H1 (cell line): ENCODE data around the gene CMIP. TPM values are rescaled to one million over a fixed set of nuclear protein-coding genes. Genes with fewer than 3 reads are reported as not detected.

ENCODE experiments used
- CTCF ChIA-PET: fragments of 300-600 bp; sonication (Branson Sonifier 250); formaldehyde crosslinking; loops from one replicate; lab custom pipeline; 2021; ENCODE audit not compliant: partially characterized antibody; lab: Charles Lee
- POLR2A ChIA-PET: fragments of 300-600 bp; sonication (Branson Sonifier 250); formaldehyde crosslinking; loops from one replicate; lab custom pipeline; 2021; ENCODE audit warnings: inconsistent platforms; ENCODE audit not compliant: partially characterized antibody; lab: Charles Lee
- DNase-seq, 2 experiments: peaks; one replicate each; pipeline versions ENCODE4 v3.0.0 to v3.0.0-alpha.2; 2010 to 2022; ENCODE audit warnings: low spot score in 2 of 2, low read depth in 1 of 2, mixed read lengths in 1 of 2
- FAIRE-seq: peaks from 2 replicates; lab custom pipeline; 2011; peaks lifted over from hg19 to GRCh38; lab: Jason Lieb, UNC
- H2AFZ ChIP-seq: 2 replicates; pipeline ENCODE4 v1.8.1; 2012; ENCODE audit warnings: low read length, inconsistent platforms
- H2AK5ac ChIP-seq: 2 replicates; pipeline ENCODE4 v1.6.1; 2013; ENCODE audit warnings: low read depth, low read length
- H2BK120ac ChIP-seq: replicated peaks from 2 replicates; pipeline ENCODE3; 2013; ENCODE audit warnings: low read depth, low read length, inconsistent platforms
- H2BK12ac ChIP-seq: 2 replicates; pipeline ENCODE4 v1.6.1; 2013; ENCODE audit warnings: low read depth, low read length
- H2BK15ac ChIP-seq: 2 replicates; pipeline ENCODE4 v1.6.1; 2013; ENCODE audit warnings: low read length
- H2BK20ac ChIP-seq: 2 replicates; pipeline ENCODE4 v1.6.1; 2013; ENCODE audit warnings: low read length
- H2BK5ac ChIP-seq: 2 replicates; pipeline ENCODE4 v1.6.1; 2013; ENCODE audit warnings: low read depth, low read length
- H3K14ac ChIP-seq: 2 replicates; pipeline ENCODE4 v1.6.1; 2013; ENCODE audit warnings: inconsistent platforms; ENCODE audit not compliant: insufficient read length
- H3K18ac ChIP-seq: 2 replicates; pipeline ENCODE4 v1.6.1; 2013; ENCODE audit warnings: low read length; ENCODE audit errors: extremely low read depth
- H3K23ac ChIP-seq: 2 replicates; pipeline ENCODE4 v1.6.1; 2013; ENCODE audit warnings: inconsistent platforms; ENCODE audit not compliant: insufficient read length
- H3K23me2 ChIP-seq: 2 replicates; pipeline ENCODE4 v1.6.1; 2013; ENCODE audit warnings: low read depth, low read length
- H3K27ac ChIP-seq: 2 replicates; pipeline ENCODE4 v1.6.1; 2011; ENCODE audit warnings: low read depth, low read length, inconsistent platforms
- H3K27me3 ChIP-seq, 4 experiments: replicated peaks in 1 of 4; 1 replicate in 1 of 4; 2 replicates in 3 of 4; pipeline versions ENCODE4 v1.6.1 to v1.8.1; 2011 to 2013; ENCODE audit warnings: low read length in 3 of 4, mild to moderate bottlenecking in 3 of 4, inconsistent platforms in 2 of 4, mixed read lengths in 2 of 4, moderate library complexity in 1 of 4; ENCODE audit not compliant: control insufficient read depth in 3 of 4, insufficient read depth in 3 of 4; ENCODE audit errors: extremely low read depth in 1 of 4
- H3K36me3 ChIP-seq, 4 experiments: 2 replicates each; pipeline versions ENCODE4 v1.6.1 to v1.8.1; 2011 to 2013; ENCODE audit warnings: mild to moderate bottlenecking in 4 of 4, low read length in 3 of 4, moderate library complexity in 2 of 4, control low read depth in 1 of 4, inconsistent platforms in 1 of 4; ENCODE audit not compliant: insufficient read depth in 4 of 4, control insufficient read depth in 2 of 4
- H3K4ac ChIP-seq: replicated peaks from 2 replicates; pipeline ENCODE3; 2013; ENCODE audit warnings: low read length, low read depth, mixed read lengths, inconsistent platforms; ENCODE audit not compliant: insufficient read length
- H3K4me1 ChIP-seq, 4 experiments: replicated peaks in 1 of 4; 1 replicate in 1 of 4; 2 replicates in 3 of 4; pipeline versions ENCODE4 v1.6.1 to v1.8.1; 2011 to 2013; ENCODE audit warnings: low read length in 3 of 4, inconsistent platforms in 2 of 4, mixed read lengths in 1 of 4; ENCODE audit not compliant: insufficient read depth in 4 of 4, control insufficient read depth in 3 of 4
- H3K4me2 ChIP-seq, 2 experiments: 2 replicates each; pipeline versions ENCODE4 v1.6.1 to v1.8.1; 2011 to 2013; ENCODE audit warnings: low read depth in 2 of 2, low read length in 2 of 2, control low read depth in 1 of 2, inconsistent platforms in 1 of 2, mild to moderate bottlenecking in 1 of 2; ENCODE audit not compliant: insufficient read depth in 1 of 2
- H3K4me3 ChIP-seq, 4 experiments: fragments of 200-600, 300-600 bp in 1 of 4; sonication (generic), shearing (Covaris generic), sonication (Bioruptor Twin) in 1 of 4; 2 replicates each; pipeline versions ENCODE4 v1.5.1 to v1.8.1; 2011 to 2016; ENCODE audit warnings: low read length in 4 of 4, low read depth in 3 of 4, control low read depth in 2 of 4, inconsistent platforms in 2 of 4, mild to moderate bottlenecking in 2 of 4, mixed read lengths in 1 of 4, moderate library complexity in 1 of 4; ENCODE audit not compliant: insufficient read depth in 2 of 4; ENCODE audit errors: extremely low read depth in 1 of 4
- H3K56ac ChIP-seq: replicated peaks from 2 replicates; pipeline ENCODE3; 2013; ENCODE audit warnings: low read depth, mild to moderate bottlenecking, mixed read lengths, low read length, inconsistent platforms; ENCODE audit not compliant: insufficient read length
- H3K79me1 ChIP-seq: 2 replicates; pipeline ENCODE4 v1.6.1; 2013; ENCODE audit warnings: low read depth, low read length, control low read depth
- H3K79me2 ChIP-seq, 2 experiments: 2 replicates each; pipeline versions ENCODE4 v1.6.1 to v1.8.1; 2012 to 2013; ENCODE audit warnings: low read length in 2 of 2, mild to moderate bottlenecking in 2 of 2, inconsistent platforms in 1 of 2; ENCODE audit not compliant: insufficient read depth in 2 of 2, control insufficient read depth in 1 of 2
- H3K9ac ChIP-seq, 4 experiments: replicated peaks in 1 of 4; 1 replicate in 1 of 4; 2 replicates in 3 of 4; pipeline versions ENCODE4 v1.6.1 to v1.8.1; 2011 to 2013; ENCODE audit warnings: low read depth in 3 of 4, low read length in 3 of 4, control low read depth in 2 of 4, mild to moderate bottlenecking in 2 of 4, moderate library complexity in 2 of 4, inconsistent platforms in 1 of 4; ENCODE audit errors: extremely low read depth in 1 of 4
- H3K9me3 ChIP-seq, 2 experiments: 2 replicates each; pipeline versions ENCODE4 v1.6.1 to v1.8.1; 2012 to 2013; ENCODE audit warnings: mild to moderate bottlenecking in 2 of 2, moderate library complexity in 2 of 2, control low read depth in 1 of 2, inconsistent platforms in 1 of 2, low read depth in 1 of 2, low read length in 1 of 2, mixed read lengths in 1 of 2; ENCODE audit not compliant: insufficient read depth in 2 of 2
- H4K20me1 ChIP-seq, 2 experiments: replicated peaks in 1 of 2; 2 replicates each; pipeline versions ENCODE3 to v1.8.1; 2011 to 2013; ENCODE audit warnings: inconsistent platforms in 2 of 2, low read length in 2 of 2, mild to moderate bottlenecking in 1 of 2; ENCODE audit not compliant: insufficient read depth in 2 of 2, control insufficient read depth in 1 of 2
- H4K5ac ChIP-seq: 2 replicates; pipeline ENCODE4 v1.6.1; 2013; ENCODE audit warnings: low read length, low read depth, mixed read lengths, inconsistent platforms; ENCODE audit not compliant: insufficient read length
- H4K8ac ChIP-seq: 2 replicates; pipeline ENCODE4 v1.8.0; 2013; ENCODE audit warnings: mild to moderate bottlenecking, moderate library complexity, low read length, inconsistent platforms; ENCODE audit not compliant: insufficient read depth; ENCODE audit errors: extremely low read depth
- H4K91ac ChIP-seq: replicated peaks from 2 replicates; pipeline ENCODE3; 2013; ENCODE audit warnings: low read length, mixed read lengths, inconsistent platforms; ENCODE audit not compliant: insufficient read length
- ASH2L ChIP-seq: fragments of 200-600, 300-600 bp; sonication (generic); IDR thresholded peaks from one replicate; pipeline ENCODE4 v1.7.1; 2017; ENCODE audit warnings: low read length
- KDM1A ChIP-seq: fragments of 200-600, 300-600 bp; sonication (generic); IDR thresholded peaks from 2 replicates; pipeline ENCODE4 v1.7.1; 2016; ENCODE audit warnings: mild to moderate bottlenecking, low read length, borderline replicate concordance
- MAFK ChIP-seq: IDR thresholded peaks from 2 replicates; pipeline ENCODE4 v1.6.1; 2012; ENCODE audit warnings: low read depth, mild to moderate bottlenecking, improper control_type of control experiment, low read length
- NANOG ChIP-seq: IDR thresholded peaks from 2 replicates; pipeline ENCODE4 v1.6.1; 2011; ENCODE audit warnings: low read length, low read depth, mild to moderate bottlenecking, inconsistent platforms; ENCODE audit not compliant: insufficient read depth, poor library complexity, severe bottlenecking
- POLR2A ChIP-seq, 2 experiments: IDR thresholded peaks; 1 replicate in 1 of 2; 2 replicates in 1 of 2; pipeline ENCODE4 v1.6.1; 2011; ENCODE audit warnings: low read depth in 2 of 2, low read length in 2 of 2, mild to moderate bottlenecking in 2 of 2; ENCODE audit errors: control extremely low read depth in 1 of 2
- POLR2AphosphoS5 ChIP-seq: IDR thresholded peaks from 2 replicates; pipeline ENCODE4 v1.6.1; 2011; ENCODE audit warnings: low read depth, low read length
- WGBS, 2 experiments: shearing (Covaris generic) in 1 of 2; methylation state at CpG; one replicate each; pipeline versions ENCODE4 v1.1.6 to v1.1.7; 2013 to 2015; ENCODE audit warnings: low lambda C conversion rate in 2 of 2, mixed read lengths in 2 of 2, inconsistent platforms in 1 of 2, low coverage in 1 of 2, missing lambda C conversion rate in 1 of 2; ENCODE audit not compliant: insufficient replicate concordance in 2 of 2, insufficient coverage in 1 of 2, insufficient read length in 1 of 2; ENCODE audit errors: extremely low coverage in 1 of 2, missing lambda C conversion rate in 1 of 2; 5-methylcytosine and 5-hydroxymethylcytosine counted together
- polyA plus RNA-seq, 7 experiments: library from polyadenylated mRNA; depleted of rRNA in 3 of 7; stranded (reverse) in 5 of 7; unstranded in 2 of 7; fragments of >200 nt in 5 of 7; fragments of 200-250 nt in 2 of 7; gene quantifications; 1 replicate in 5 of 7; 2 replicates in 1 of 7; 4 replicates in 1 of 7; pipeline versions ENCODE4 v1.2.1 to v1.2.3, GENCODE V29; 2011 to 2013; ENCODE audit warnings: missing spikeins in 2 of 7, mixed read lengths in 2 of 7
- total RNA-seq: library from RNA; stranded (reverse); fragmentation: NEBNext Ultra II Directional; extraction: Animal tissue kit (Norgen Biotek cat#: 25700); gene quantifications from 2 replicates; pipeline ENCODE4 v1.2.1, GENCODE V29; 2021

CMIP gene
- total and polyA plus RNA-seq, 2 of the 8 experiments (the other 6 are each of a cell fraction or from before 2014, with no cell fraction given) = 7.9 to 53.2 TPM

DNA sequence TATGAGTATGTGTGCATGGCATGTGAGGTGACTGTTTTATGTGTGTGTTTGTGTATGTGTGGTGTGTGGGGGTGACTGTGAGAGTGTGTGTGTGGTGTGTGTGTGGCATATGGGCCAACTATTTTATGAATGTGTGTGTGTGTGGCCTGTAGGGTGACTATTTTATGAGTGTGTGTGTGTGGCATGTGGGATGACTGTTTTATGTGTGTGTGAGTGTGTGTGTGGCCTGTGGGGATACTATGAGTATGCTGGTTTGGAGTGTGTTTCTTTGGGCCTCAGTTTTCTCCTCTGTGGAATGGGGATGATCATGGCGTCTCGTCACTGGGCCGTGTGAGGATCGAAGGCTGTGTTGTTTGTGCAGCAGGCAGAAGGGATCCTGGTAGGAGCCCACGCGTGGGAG is 182.4 kb downstream of the CMIP start:
- no peak overlapping the region for H2BK15ac ChIP-seq
- no peak overlapping the region for H3K27ac ChIP-seq
- H3K4ac ChIP-seq = no peak overlapping the region
- FAIRE-seq (no peak), DNase-seq (no peak)
- no peak overlapping the region for H2BK12ac ChIP-seq
- H3K18ac ChIP-seq = no peak overlapping the region
- H4K5ac ChIP-seq = no peak overlapping the region
- H4K8ac ChIP-seq = no peak overlapping the region
- H2BK20ac ChIP-seq = no peak overlapping the region
- no peak overlapping the region for H3K4me3 ChIP-seq
- peaks cover 11% of the 10 kb centered on the region; the same call in 1 of the 2 replicates for H3K23me2 ChIP-seq
- H4K91ac ChIP-seq = no peak overlapping the region
- H3K9me3 ChIP-seq = no peaks in the 10 kb centered on the region
- H2AFZ ChIP-seq = no peak overlapping the region
- TF ChIP-seq POLR2AphosphoS5 (no peak), NANOG (no peak), KDM1A (peak; percentile 54; the same call in 1 of the 2 replicates), MAFK (no peak), ASH2L (no peak), POLR2A (IDR thresholded peaks at IDR 0.05; ENCODE audit: control extremely low read depth in 1 of 2, low read depth in 2 of 2, low read length in 2 of 2) (no peak)
- H2BK120ac ChIP-seq = no peak overlapping the region
- no peak overlapping the region for H3K9ac ChIP-seq
- no peak overlapping the region for H3K14ac ChIP-seq
- no peak overlapping the region for H3K23ac ChIP-seq
- peaks cover 4 to 12% of the 10 kb centered on the region in 2 experiments for H4K20me1 ChIP-seq
- H3K79me1 ChIP-seq = peaks cover 11% of the 10 kb centered on the region; the same call in 1 of the 2 replicates
- no peaks in the 10 kb centered on the region for H3K36me3 ChIP-seq
- POLR2A ChIA-PET = interaction anchor here (4.3 kb wide), 1 partner anchor 9 kb away, joined by 27 read pairs; no protein-coding TSS in a partner anchor
- H3K27me3 ChIP-seq = no peaks in the 10 kb centered on the region
- CTCF ChIA-PET = interaction anchor here (5.2 kb wide), 1 partner anchor 70 kb away, joined by 27 read pairs; no protein-coding TSS in a partner anchor
- H3K4me2 ChIP-seq = no peak overlapping the region
- H3K56ac ChIP-seq = no peak overlapping the region
- peak overlapping the region; percentile 77 for H2BK5ac ChIP-seq
- peaks cover 0 to 15% (median 3%) of the 10 kb centered on the region in 4 experiments; a peak in 6 of 7 replicates for H3K4me1 ChIP-seq
- H2AK5ac ChIP-seq = peak overlapping the region; percentile 82; the same call in 1 of the 2 replicates
- peaks cover 0 to 11% of the 10 kb centered on the region in 2 experiments; a peak in 2 of 4 replicates for H3K79me2 ChIP-seq
- whole genome bisulfite sequencing, 2 experiments = 86% methylated on average over 6 of the region's 6 CpGs; no CpG with 5 or more reads in 1 of the 2 experiments
